ENCODE measurements around the gene KAZN. TPM values are rescaled to one million over a fixed set of nuclear protein-coding genes. Genes with fewer than 3 reads are reported as not detected.

Gene KAZN
- total RNA-seq, 1 experiment from 2014 or later: 2.4 TPM

DNA sequence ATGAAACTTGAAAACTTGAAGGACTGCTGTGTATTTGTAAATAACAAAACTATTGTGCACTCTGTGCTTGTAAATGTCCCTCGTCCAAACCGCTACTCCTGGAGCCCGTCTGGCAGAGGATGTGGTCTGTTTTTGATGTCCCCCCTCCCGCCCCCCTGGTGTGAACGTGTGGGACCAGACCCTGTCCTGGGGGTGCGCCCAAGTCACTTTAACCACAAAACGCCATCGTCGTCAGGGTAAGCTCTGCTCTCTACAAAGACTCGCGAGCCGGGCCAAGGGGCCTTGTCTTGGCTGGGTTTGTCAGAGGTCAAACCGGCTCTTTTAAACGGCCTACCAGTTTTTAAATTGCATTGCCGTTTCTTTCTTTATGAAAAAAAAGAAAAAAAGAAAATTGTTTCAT is 467.7 kb downstream of the KAZN start:
- Mint-ChIP-seq H3K4me1 (ENCODE audit: low read depth, unreplicated experiment) (no peaks in the 10 kb centered on the region), H3K9me3 (ENCODE audit: unreplicated experiment) (no peaks in the 10 kb centered on the region), H3K27ac (ENCODE audit: unreplicated experiment) (no peak overlapping the region), H3K27me3 (ENCODE audit: insufficient read depth, unreplicated experiment) (no peaks in the 10 kb centered on the region), H3K4me3 (ENCODE audit: unreplicated experiment) (no peak overlapping the region), H3K36me3 (ENCODE audit: insufficient read depth, unreplicated experiment) (no peaks in the 10 kb centered on the region)
- Histone ChIP-seq H3K4me1 (no peaks in the 10 kb centered on the region), H3K27me3 (replicated peaks; ENCODE audit: control insufficient read depth, insufficient read depth, low read length) (no peaks in the 10 kb centered on the region), H3K9me3 (no peaks in the 10 kb centered on the region), H3K4me3 (ENCODE audit: low read depth, low read length) (no peak overlapping the region), H3K36me3 (ENCODE audit: control insufficient read depth, insufficient read depth, low read length) (no peaks in the 10 kb centered on the region)
- ChIA-PET CTCF (no interaction called here), POLR2A (no interaction called here)
- TF ChIP-seq, protein P1, sequence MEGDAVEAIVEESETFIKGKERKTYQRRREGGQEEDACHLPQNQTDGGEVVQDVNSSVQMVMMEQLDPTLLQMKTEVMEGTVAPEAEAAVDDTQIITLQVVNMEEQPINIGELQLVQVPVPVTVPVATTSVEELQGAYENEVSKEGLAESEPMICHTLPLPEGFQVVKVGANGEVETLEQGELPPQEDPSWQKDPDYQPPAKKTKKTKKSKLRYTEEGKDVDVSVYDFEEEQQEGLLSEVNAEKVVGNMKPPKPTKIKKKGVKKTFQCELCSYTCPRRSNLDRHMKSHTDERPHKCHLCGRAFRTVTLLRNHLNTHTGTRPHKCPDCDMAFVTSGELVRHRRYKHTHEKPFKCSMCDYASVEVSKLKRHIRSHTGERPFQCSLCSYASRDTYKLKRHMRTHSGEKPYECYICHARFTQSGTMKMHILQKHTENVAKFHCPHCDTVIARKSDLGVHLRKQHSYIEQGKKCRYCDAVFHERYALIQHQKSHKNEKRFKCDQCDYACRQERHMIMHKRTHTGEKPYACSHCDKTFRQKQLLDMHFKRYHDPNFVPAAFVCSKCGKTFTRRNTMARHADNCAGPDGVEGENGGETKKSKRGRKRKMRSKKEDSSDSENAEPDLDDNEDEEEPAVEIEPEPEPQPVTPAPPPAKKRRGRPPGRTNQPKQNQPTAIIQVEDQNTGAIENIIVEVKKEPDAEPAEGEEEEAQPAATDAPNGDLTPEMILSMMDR (IDR thresholded peaks at IDR 0.05; ENCODE audit: insufficient read depth in 1 of 2, low read depth in 1 of 2, low read length in 1 of 2, severe bottlenecking in 1 of 2, unreplicated experiment in 1 of 2): no peak
- no peak for DNase-seq
- intact Hi-C loops (cut with micrococcal nuclease; ENCODE audit: unreplicated experiment): no loop called here
- BruUV-seq (replicated peaks): no TSS peak

DNA sequence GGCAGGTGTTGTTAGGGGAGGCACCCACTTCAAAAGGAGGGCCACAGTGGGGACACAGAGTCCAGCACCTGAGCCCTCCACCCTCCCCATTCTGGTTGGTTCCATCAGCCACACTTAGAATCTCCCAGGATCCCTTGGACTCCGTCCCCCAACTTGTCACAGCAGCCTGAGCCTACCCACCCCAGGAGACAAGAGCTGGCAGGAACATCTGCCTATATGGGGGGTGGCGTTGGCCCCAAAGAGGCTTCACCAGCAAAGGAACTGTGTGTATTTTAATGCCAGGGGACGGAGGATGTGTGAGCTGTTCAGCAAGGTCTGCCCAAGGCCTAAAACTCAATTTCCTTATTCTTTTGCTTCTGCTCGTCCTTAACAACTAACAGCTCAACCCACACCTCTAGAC is 468.7 kb downstream of the KAZN start:
- Histone ChIP-seq H3K36me3 (ENCODE audit: control insufficient read depth, insufficient read depth, low read length) (no peaks in the 10 kb centered on the region), H3K4me3 (ENCODE audit: low read depth, low read length) (no peak overlapping the region), H3K4me1 (no peaks in the 10 kb centered on the region), H3K27me3 (replicated peaks; ENCODE audit: control insufficient read depth, insufficient read depth, low read length) (no peaks in the 10 kb centered on the region), H3K9me3 (no peaks in the 10 kb centered on the region)
- no peaks in the 10 kb centered on the region for H3K36me3 Mint-ChIP-seq (ENCODE audit: insufficient read depth, unreplicated experiment)
- H3K27ac Mint-ChIP-seq (ENCODE audit: unreplicated experiment): no peak overlapping the region
- ChIA-PET POLR2A (no interaction called here), CTCF (no interaction called here)
- no peaks in the 10 kb centered on the region for H3K27me3 Mint-ChIP-seq (ENCODE audit: insufficient read depth, unreplicated experiment)
- TF ChIP-seq, protein P1 (IDR thresholded peaks at IDR 0.05; ENCODE audit: insufficient read depth in 1 of 2, low read depth in 1 of 2, low read length in 1 of 2, severe bottlenecking in 1 of 2, unreplicated experiment in 1 of 2): no peak
- DNase-seq: no peak
- no peaks in the 10 kb centered on the region for H3K4me1 Mint-ChIP-seq (ENCODE audit: low read depth, unreplicated experiment)
- no peak overlapping the region for H3K4me3 Mint-ChIP-seq (ENCODE audit: unreplicated experiment)
- intact Hi-C loops (cut with micrococcal nuclease; ENCODE audit: unreplicated experiment): no loop called here
- H3K9me3 Mint-ChIP-seq (ENCODE audit: unreplicated experiment): no peaks in the 10 kb centered on the region
- BruUV-seq (replicated peaks): no TSS peak

DNA sequence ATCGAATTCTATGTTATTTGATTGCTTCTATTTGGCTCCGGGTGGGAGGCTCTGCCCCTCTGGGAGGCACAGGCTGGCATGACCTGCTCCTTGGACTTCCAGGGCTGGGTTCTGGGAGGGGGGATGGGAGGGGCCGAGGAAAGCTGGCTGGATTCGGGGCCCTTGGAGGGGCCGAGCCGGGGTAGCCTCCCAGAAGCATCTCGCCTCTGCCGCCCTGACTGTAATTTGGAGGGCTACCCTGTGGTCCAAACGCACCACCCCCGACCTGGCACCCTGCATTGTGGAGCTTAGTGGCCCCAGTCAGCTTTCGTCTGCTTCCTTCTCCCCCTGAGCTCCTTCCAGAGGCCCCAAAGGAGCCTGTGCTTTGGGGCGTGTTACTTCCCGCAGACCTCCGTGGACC is 469.7 kb downstream of the KAZN start:
- Mint-ChIP-seq H3K4me3 (ENCODE audit: unreplicated experiment) (no peak overlapping the region), H3K27ac (ENCODE audit: unreplicated experiment) (no peak overlapping the region), H3K9me3 (ENCODE audit: unreplicated experiment) (no peaks in the 10 kb centered on the region), H3K4me1 (ENCODE audit: low read depth, unreplicated experiment) (no peaks in the 10 kb centered on the region), H3K27me3 (ENCODE audit: insufficient read depth, unreplicated experiment) (no peaks in the 10 kb centered on the region), H3K36me3 (ENCODE audit: insufficient read depth, unreplicated experiment) (no peaks in the 10 kb centered on the region)
- H3K27me3 ChIP-seq (replicated peaks; ENCODE audit: control insufficient read depth, insufficient read depth, low read length): no peaks in the 10 kb centered on the region
- CTCF ChIA-PET: no interaction called here
- TF ChIP-seq, protein P1 (IDR thresholded peaks at IDR 0.05; ENCODE audit: insufficient read depth in 1 of 2, low read depth in 1 of 2, low read length in 1 of 2, severe bottlenecking in 1 of 2, unreplicated experiment in 1 of 2): no peak
- BruUV-seq (replicated peaks): no TSS peak
- no peaks in the 10 kb centered on the region for H3K4me1 ChIP-seq
- H3K9me3 ChIP-seq: no peaks in the 10 kb centered on the region
- no peaks in the 10 kb centered on the region for H3K36me3 ChIP-seq (ENCODE audit: control insufficient read depth, insufficient read depth, low read length)
- no peak overlapping the region for H3K4me3 ChIP-seq (ENCODE audit: low read depth, low read length)
- no peak for DNase-seq
- intact Hi-C loops (cut with micrococcal nuclease; ENCODE audit: unreplicated experiment): no loop called here
- POLR2A ChIA-PET: no interaction called here

Data from Caco-2 (cell line).